Measurements from ENCODE around the gene MTMR12.
A peak's percentile ranks its signal among the peaks of the same experiment; 100 is the strongest.

MTMR12 gene

GRCh38 chr5:32274548-32275395, 38.0 kb downstream of the MTMR12 start:
- DNase-seq = no peak

DNA sequence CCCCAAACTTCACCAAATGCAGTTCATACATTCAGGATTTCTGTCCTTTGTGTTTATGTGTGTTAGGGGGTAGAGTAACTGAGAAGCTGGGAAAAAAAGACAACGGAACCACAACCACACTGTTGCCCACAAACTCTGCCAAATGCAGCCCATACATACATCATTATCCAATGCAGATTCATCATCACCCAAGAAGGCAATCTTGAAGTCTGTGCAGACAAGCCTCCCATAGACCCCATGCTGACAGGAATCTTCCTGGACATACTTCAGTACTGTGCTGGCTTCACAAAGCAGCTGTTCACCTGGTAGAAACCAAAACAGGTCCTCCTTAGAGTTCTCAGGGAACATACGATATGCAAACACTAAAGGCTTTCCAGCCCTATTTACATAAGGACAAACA, 38.9 kb downstream of the MTMR12 start:
- DNase-seq = no peak

DNA sequence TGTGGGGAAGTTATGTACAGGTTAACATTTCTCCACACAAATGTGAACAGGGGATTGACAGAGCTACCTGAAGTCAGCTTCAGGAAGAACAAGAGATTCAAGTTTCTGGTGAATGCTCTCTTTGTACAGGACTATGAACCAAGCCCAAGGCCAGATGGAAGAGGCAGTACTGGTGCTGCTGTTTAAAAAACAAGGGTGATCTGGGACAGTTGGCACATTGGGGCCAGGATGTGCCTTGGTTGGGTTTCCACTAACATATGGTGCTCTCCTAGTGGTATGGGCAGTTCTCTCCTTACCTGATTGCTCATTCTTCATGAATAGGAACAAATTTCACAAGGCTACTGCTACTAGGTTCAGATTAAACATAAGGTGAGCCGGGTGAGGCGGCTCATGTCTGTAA, 40.0 kb downstream of the MTMR12 start:
- DNase-seq = no peak

- no peak for DNase-seq
Measured at GRCh38 chr5:32270946-32271345, 41.8 kb downstream of the MTMR12 start.

DNA sequence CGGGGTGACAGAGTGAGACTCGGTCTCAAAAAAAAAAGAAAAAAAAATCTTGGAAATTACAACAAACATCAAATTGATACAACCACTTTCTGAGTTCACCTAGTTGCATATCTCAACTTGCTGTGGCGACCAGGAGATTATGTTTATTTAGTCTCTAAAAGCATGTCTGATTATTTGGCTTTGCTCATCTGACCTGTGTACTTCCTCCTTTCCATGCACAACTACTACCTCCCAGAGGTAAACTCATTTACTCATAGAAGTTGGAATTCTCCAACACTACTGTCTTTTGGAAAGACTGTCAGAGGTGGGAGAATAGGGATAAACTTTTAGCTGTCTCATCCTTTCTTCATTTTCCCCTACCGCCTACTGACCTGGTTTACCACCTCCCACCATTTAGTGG, 42.6 kb downstream of the MTMR12 start:
- no peak for DNase-seq

- peak; percentile 52 for DNase-seq
Measured at GRCh38 chr5:32265902-32266301, 46.8 kb downstream of the MTMR12 start.

DNA sequence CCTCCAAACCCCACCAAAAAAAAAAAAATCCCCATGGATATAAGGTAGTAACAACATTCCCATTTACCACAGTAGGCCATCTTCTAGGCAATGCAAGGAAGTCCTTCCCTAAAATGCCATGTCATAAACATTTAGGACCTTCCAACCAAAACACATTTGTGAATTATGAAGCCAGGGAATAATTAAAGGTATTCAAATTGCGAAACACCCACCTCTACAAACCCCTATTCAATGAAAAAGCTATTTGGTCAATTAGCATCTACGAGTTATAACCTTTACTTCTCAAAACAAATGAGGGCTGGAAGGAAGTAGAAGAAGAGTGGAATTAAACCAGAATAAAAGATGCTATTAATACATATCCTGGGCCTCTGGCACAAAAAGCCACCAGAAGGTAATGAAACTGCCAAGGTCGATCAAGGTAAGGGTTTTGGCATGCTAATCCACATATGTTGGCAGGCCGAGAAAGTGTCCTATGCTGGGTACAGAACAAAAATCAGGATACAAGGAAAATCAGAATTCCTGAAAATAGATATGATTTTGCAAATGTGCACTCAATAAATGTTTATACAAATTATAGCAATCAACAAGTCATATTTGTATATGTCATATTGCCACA, 47.7 kb downstream of the MTMR12 start:
- no peak for DNase-seq

- DNase-seq = no peak
Measured at GRCh38 chr5:32263684-32264083, 49.1 kb downstream of the MTMR12 start.

DNA sequence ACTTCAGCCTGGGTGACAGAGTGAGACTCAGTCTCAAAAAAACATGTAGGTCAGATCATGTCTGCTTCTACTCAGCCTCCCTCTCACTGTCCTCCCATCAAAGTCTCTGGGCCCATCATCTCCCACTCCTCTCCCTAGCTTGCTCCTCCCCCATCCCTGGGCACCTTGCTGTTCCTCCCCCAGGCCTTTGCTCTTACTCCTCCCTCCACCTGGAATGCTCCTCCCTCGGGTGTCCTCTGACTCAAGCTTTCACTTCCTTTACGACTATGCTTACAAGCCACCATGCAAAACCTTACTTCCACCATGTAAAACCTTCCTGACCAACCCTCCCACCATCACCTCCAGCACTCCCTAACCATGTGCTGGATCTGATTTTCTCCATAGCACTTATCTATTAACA, 51.5 kb downstream of the MTMR12 start:
- no peak for DNase-seq

DNA sequence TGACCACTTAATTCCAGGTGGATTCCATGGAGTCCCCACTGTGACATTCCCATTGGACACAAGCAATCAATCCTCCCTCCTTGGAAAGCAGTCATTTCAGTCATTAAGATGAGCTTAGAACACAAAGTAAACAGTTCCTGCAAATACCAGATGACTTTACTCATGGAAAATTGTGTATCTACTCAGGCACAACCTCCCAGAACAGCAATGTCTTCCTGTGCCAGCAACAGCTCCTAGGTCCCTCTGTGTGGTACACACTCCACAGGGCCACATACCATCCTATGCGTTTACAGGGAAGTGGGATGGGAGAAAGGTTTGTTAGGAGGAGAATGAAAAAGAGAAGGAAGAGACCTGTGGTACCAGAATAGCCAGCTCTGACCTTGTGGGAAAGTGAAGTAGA, 53.7 kb downstream of the MTMR12 start:
- DNase-seq = no peak

GRCh38 chr5:32258424-32258823, 54.3 kb downstream of the MTMR12 start:
- DNase-seq = no peak

- no peak for DNase-seq
Measured at GRCh38 chr5:32255540-32255900, 57.2 kb downstream of the MTMR12 start.

DNA sequence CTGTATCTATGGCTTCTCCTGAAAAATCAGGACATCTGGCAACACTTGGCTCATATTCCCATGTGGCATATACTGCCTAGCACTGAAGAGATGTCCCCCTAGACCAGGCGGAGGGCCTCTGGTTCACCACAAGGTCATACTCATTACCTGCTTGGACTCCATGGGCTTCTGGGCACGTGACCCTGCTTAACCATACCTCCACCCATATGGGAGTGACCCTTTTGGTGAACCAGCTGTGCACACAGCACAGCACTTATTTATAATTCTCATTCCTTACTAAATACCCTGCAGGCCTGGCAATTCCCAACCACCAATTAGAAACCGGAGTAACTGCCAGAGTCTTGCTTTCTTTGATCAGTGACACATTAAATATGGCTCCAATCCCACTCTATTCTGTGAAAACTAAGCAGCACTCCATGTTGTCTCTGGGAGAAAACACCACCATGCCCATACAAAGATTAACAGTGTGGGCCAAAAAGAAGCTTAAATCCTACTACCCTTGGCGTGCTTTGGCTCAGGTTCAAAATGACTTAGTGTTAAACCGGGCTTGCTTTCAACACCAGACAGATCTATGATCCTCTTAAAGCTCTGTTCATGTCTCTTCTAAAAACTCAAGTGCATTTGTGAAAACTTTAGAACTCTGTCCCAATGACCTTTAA, 57.7 kb downstream of the MTMR12 start:
- DNase-seq = no peak

DNA sequence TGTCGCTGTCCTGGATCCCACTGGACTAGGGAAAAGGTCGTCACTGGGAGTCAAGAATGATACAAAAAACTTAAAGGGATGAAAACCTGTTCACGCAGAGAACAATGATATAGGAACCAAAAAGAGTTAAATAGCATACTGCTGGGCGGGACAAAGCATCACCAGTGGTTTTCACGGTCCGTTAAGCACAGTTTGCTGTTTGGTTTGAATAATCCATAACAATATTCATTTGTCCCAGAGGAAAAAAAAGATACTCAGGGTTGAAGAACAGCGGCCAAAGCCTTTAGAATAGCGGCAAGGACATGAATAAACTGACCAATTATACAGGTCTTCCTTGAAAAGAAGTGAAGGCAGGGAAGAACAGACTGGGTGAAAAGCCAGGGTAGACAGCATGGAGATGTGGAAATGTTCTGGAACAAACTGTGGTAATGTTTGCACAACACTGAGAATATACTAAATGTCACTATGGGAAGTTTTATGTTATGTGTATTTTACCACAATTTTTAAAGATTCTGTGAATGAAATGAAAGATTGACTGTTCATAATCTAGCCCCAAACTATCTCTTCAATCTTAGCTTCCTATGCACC, 60.8 kb downstream of the MTMR12 start:
- DNase-seq = no peak

DNA sequence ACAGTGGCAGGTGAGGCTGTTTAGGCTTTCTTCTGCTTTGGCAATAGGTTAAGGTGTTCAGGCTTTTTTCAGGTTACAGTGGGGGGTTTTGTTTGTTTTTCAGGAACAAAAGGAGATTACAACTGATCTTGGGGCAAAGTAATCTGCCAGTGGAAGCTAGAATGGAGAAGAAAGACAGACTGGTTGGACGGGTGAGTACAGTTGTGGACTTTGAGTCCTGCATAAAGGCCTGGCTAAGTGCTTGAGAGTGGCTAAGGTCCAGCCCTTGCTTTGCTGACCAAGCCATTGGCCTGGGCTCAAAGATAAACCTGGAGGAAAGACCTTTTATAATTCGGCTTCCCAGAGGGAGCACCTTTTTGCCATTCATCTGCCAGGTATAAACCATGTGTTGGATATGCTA, 63.1 kb downstream of the MTMR12 start:
- no peak for DNase-seq

DNA sequence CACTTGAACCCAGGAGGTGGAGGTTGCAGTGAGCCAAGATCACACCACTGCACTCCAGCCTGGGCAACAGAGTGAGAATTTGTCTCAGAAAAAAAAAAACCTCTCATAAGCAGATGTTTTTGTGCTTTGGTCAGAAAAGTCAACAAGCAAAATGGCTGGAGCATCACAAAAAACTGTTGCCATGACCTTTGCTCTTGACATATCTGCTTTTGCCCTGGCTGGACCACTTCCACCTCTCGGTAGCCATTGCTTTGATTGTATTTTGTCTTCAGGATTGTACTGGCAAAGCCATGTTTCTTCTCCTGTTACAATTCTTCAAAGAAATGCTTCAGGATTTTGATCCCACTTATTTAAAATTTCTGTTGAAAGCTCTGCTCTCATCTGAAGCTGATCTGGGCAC, 67.0 kb downstream of the MTMR12 start:
- DNase-seq = no peak

GRCh38 chr5:32244017-32244416, 68.7 kb downstream of the MTMR12 start:
- DNase-seq = no peak

GRCh38 chr5:32241034-32241783, 71.5 kb downstream of the MTMR12 start:
- DNase-seq = no peak

DNA sequence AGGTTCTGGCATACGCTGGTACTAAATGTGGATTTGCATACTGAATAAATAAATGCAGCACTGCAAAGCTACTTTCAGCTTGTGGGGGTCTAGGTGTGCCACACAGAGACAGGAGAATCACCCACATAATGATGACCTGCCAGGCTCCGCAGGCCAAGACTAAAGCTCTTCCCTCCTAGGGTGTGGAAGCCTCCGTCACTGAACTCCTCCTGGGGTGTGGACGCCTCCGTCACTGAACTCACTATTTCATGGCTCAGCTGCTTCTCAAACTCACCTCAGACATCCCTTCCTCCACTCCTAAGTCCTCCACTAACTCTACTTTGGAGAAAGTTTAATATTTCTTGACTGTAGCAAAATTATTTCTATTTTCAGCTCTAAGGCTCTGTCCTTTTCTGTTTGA, 73.4 kb downstream of the MTMR12 start:
- DNase-seq = no peak

GRCh38 chr5:32233696-32234447, 78.9 kb downstream of the MTMR12 start:
- DNase-seq = no peak

DNA sequence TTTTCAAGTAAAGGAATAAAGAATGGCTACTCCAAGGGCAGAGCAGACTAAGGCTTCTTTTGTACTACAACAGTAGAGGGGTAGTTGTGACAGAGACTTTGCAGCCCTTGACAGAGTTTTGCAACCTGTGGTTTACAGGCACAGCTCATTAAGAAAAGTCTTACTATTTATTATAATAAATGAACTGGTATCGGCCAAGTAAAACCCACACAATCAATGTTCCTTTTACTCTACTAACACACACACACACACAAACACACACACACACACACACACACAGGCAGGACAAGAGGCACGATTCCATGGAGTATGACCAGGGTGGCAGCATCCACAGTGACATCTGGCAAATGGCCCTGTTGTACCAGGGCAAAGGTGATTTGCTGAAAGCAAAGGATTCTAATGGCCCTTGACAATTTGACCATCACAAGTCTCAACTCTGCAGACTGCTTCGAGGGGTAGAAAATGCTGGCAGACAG, 79.5 kb downstream of the MTMR12 start:
- DNase-seq = peak; percentile 55

All from hematopoietic multipotent progenitor cell treated with erythropoietin and hydrocortisone succinate and interleukin-3 and kit ligand, for 4 days (in vitro differentiated cells).